Neural cell (in vitro differentiated cells): ENCODE measurements around the gene ZDHHC14. TPM values are rescaled to one million over a fixed set of nuclear protein-coding genes. Genes with fewer than 3 reads are reported as not detected.

Experiments
- H2AFZ ChIP-seq: fragments of 200-600, 300-800 bp; sonication (generic), shearing (Covaris generic); 2 replicates; pipeline ENCODE4 v1.6.0; 2014; ENCODE audit warnings: low read depth, mild to moderate bottlenecking, antibody characterized with exemption, low read length, moderate library complexity
- H3F3A ChIP-seq: fragments of 200-600 bp; shearing (Covaris generic); 2 replicates; pipeline ENCODE4 v1.6.1; 2016; ENCODE audit warnings: mild to moderate bottlenecking, moderate library complexity, mixed read lengths, antibody characterized with exemption, low read length; ENCODE audit not compliant: insufficient read depth, poor library complexity, severe bottlenecking
- H3K27ac ChIP-seq: fragments of 200-600, 300-800 bp; sonication (generic), shearing (Covaris generic); 2 replicates; pipeline ENCODE4 v1.5.1; 2014; ENCODE audit warnings: mild to moderate bottlenecking, low read length, moderate library complexity
- H3K27me3 ChIP-seq: fragments of 300-800, 200-600 bp; sonication (generic), shearing (Covaris generic); 2 replicates; pipeline ENCODE4 v1.6.0; 2014; ENCODE audit warnings: mild to moderate bottlenecking, low read depth, low read length, moderate library complexity; ENCODE audit not compliant: insufficient read depth
- H3K36me3 ChIP-seq: fragments of 300-800, 200-600 bp; sonication (generic), shearing (Covaris generic); 2 replicates; pipeline ENCODE4 v1.5.1; 2014; ENCODE audit warnings: mild to moderate bottlenecking, antibody characterized with exemption, low read length, moderate library complexity; ENCODE audit not compliant: insufficient read depth
- H3K4me2 ChIP-seq: fragments of 300-800, 200-600 bp; sonication (generic), shearing (Covaris generic); 2 replicates; pipeline ENCODE4 v1.6.0; 2014; ENCODE audit warnings: mild to moderate bottlenecking, low read length
- H3K4me3 ChIP-seq: fragments of 300-800, 200-600 bp; sonication (generic), shearing (Covaris generic); 2 replicates; pipeline ENCODE4 v1.5.1; 2014; ENCODE audit warnings: mild to moderate bottlenecking, low read length, moderate library complexity
- H3K79me2 ChIP-seq: fragments of 200-600 bp; shearing (Covaris generic); replicated peaks from 2 replicates; pipeline ENCODE4 v1.6.0; 2014; ENCODE audit warnings: mild to moderate bottlenecking, low read length, moderate library complexity; ENCODE audit not compliant: insufficient read depth
- H3K9ac ChIP-seq: fragments of 300-800, 200-600 bp; sonication (generic), shearing (Covaris generic); 2 replicates; pipeline ENCODE4 v1.6.1; 2016; ENCODE audit warnings: mild to moderate bottlenecking, low read length, mixed read lengths
- H3K9me2 ChIP-seq: fragments of 200-600 bp; shearing (Covaris generic); 2 replicates; pipeline ENCODE4 v1.6.1; 2016; ENCODE audit warnings: mild to moderate bottlenecking, low read length, mixed read lengths; ENCODE audit not compliant: insufficient read depth
- H3K9me3 ChIP-seq: fragments of 200-600, 300-800 bp; sonication (generic), shearing (Covaris generic); 2 replicates; pipeline ENCODE4 v1.6.1; 2016; ENCODE audit warnings: mild to moderate bottlenecking, mixed run types, low read length, moderate library complexity, mixed read lengths
- H4K20me1 ChIP-seq: fragments of 200-600 bp; shearing (Covaris generic); 2 replicates; pipeline ENCODE4 v1.6.1; 2016; ENCODE audit warnings: mild to moderate bottlenecking, mixed run types; ENCODE audit not compliant: insufficient read depth
- EP300 ChIP-seq: fragments of 450-650 bp; conservative IDR thresholded peaks from 2 replicates; pipeline ENCODE4 v1.6.1; 2014; ENCODE audit warnings: antibody characterized with exemption, mild to moderate bottlenecking, moderate library complexity; ENCODE audit not compliant: poor library complexity, severe bottlenecking
- EZH2 ChIP-seq: fragments of 200-600, 300-800 bp; shearing (Covaris generic), sonication (generic); IDR thresholded peaks from 2 replicates; pipeline ENCODE4 v1.6.1; 2014; ENCODE audit warnings: antibody characterized with exemption, low read length, borderline replicate concordance, mild to moderate bottlenecking; ENCODE audit not compliant: insufficient read depth, poor library complexity, severe bottlenecking
- MXI1 ChIP-seq: fragments of 450-650 bp; conservative IDR thresholded peaks from 2 replicates; pipeline ENCODE4 v1.6.1; 2014; ENCODE audit warnings: antibody characterized with exemption, mild to moderate bottlenecking; ENCODE audit not compliant: poor library complexity, severe bottlenecking
- POLR2AphosphoS5 ChIP-seq: IDR thresholded peaks from 2 replicates; pipeline ENCODE4 v1.6.1; 2012
- RAD21 ChIP-seq: fragments of 450-650 bp; conservative IDR thresholded peaks from 2 replicates; pipeline ENCODE4 v1.6.1; 2014; ENCODE audit warnings: antibody characterized with exemption, mild to moderate bottlenecking, moderate library complexity
- SMC3 ChIP-seq: fragments of 450-650 bp; conservative IDR thresholded peaks from 2 replicates; pipeline ENCODE4 v1.6.1; 2014; ENCODE audit warnings: antibody characterized with exemption, mild to moderate bottlenecking, moderate library complexity; ENCODE audit not compliant: poor library complexity
- TAF1 ChIP-seq: IDR thresholded peaks from 2 replicates; pipeline ENCODE4 v1.6.1; 2012; ENCODE audit warnings: low read depth
- polyA plus RNA-seq: library from polyadenylated mRNA; depleted of rRNA; stranded (reverse); fragments of >200 nt; gene quantifications from 2 replicates; pipeline ENCODE4 v1.2.3, GENCODE V29; 2014
- TF ChIP-seq, protein P1 (sequence below): fragments of 450-650 bp; IDR thresholded peaks from 2 replicates; pipeline ENCODE4 v1.5.1; 2014; ENCODE audit warnings: antibody characterized with exemption, mild to moderate bottlenecking, moderate library complexity; ENCODE audit not compliant: poor library complexity, severe bottlenecking
- TF ChIP-seq, protein P2 (sequence below): IDR thresholded peaks from 2 replicates; pipeline ENCODE4 v1.6.1; 2012; ENCODE audit warnings: borderline replicate concordance

Gene ZDHHC14
- polyA plus RNA-seq, 1 donor from 2014 or later: 4.1 TPM

- no peak overlapping the region for H2AFZ ChIP-seq
- H3K9me3 ChIP-seq: no peaks in the 10 kb centered on the region
- no peak overlapping the region for H3K9ac ChIP-seq
- no peaks in the 10 kb centered on the region for H4K20me1 ChIP-seq
- no peaks in the 10 kb centered on the region for H3F3A ChIP-seq
- no peak overlapping the region for H3K27ac ChIP-seq
- no peaks in the 10 kb centered on the region for H3K79me2 ChIP-seq
- no peaks in the 10 kb centered on the region for H3K9me2 ChIP-seq
- no peak overlapping the region for H3K4me2 ChIP-seq
- H3K36me3 ChIP-seq: no peaks in the 10 kb centered on the region
- no peaks in the 10 kb centered on the region for H3K27me3 ChIP-seq
- TF ChIP-seq EZH2 (no peak), POLR2AphosphoS5 (no peak), EP300 (no peak), RAD21 (no peak), SMC3 (no peak)
- TF ChIP-seq, protein P1, sequence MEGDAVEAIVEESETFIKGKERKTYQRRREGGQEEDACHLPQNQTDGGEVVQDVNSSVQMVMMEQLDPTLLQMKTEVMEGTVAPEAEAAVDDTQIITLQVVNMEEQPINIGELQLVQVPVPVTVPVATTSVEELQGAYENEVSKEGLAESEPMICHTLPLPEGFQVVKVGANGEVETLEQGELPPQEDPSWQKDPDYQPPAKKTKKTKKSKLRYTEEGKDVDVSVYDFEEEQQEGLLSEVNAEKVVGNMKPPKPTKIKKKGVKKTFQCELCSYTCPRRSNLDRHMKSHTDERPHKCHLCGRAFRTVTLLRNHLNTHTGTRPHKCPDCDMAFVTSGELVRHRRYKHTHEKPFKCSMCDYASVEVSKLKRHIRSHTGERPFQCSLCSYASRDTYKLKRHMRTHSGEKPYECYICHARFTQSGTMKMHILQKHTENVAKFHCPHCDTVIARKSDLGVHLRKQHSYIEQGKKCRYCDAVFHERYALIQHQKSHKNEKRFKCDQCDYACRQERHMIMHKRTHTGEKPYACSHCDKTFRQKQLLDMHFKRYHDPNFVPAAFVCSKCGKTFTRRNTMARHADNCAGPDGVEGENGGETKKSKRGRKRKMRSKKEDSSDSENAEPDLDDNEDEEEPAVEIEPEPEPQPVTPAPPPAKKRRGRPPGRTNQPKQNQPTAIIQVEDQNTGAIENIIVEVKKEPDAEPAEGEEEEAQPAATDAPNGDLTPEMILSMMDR: no peak
- TF ChIP-seq, protein P2, sequence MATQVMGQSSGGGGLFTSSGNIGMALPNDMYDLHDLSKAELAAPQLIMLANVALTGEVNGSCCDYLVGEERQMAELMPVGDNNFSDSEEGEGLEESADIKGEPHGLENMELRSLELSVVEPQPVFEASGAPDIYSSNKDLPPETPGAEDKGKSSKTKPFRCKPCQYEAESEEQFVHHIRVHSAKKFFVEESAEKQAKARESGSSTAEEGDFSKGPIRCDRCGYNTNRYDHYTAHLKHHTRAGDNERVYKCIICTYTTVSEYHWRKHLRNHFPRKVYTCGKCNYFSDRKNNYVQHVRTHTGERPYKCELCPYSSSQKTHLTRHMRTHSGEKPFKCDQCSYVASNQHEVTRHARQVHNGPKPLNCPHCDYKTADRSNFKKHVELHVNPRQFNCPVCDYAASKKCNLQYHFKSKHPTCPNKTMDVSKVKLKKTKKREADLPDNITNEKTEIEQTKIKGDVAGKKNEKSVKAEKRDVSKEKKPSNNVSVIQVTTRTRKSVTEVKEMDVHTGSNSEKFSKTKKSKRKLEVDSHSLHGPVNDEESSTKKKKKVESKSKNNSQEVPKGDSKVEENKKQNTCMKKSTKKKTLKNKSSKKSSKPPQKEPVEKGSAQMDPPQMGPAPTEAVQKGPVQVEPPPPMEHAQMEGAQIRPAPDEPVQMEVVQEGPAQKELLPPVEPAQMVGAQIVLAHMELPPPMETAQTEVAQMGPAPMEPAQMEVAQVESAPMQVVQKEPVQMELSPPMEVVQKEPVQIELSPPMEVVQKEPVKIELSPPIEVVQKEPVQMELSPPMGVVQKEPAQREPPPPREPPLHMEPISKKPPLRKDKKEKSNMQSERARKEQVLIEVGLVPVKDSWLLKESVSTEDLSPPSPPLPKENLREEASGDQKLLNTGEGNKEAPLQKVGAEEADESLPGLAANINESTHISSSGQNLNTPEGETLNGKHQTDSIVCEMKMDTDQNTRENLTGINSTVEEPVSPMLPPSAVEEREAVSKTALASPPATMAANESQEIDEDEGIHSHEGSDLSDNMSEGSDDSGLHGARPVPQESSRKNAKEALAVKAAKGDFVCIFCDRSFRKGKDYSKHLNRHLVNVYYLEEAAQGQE: no peak
- H3K4me3 ChIP-seq: no peak overlapping the region
Observed at GRCh38 chr6:157659536-157660271, 278.7 kb downstream of the ZDHHC14 start.

DNA sequence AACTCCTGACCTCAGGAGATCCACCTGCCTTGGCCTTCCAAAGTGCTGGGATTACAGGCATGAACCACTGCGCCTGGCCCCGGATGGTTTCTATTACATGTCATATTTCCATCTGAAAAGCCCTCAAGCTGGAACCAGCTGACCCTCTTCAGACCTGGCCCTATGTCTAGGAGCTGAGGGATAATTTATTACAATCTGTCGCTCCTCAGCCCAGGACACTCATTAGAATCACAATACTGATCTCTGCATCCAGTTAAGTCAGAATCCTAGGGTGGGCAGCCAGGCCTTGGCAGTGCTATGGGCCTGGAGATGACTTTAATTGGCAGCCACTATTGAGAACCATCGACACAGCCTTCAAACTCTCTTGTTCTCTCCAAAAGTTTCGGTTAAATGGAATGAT lies 279.4 kb downstream of the ZDHHC14 start:
- TF ChIP-seq RAD21: no peak
- TF ChIP-seq POLR2AphosphoS5: no peak
- H3K27me3 ChIP-seq: no peaks in the 10 kb centered on the region
- no peaks in the 10 kb centered on the region for H3K36me3 ChIP-seq
- no peak overlapping the region for H3K4me3 ChIP-seq
- H3F3A ChIP-seq: no peaks in the 10 kb centered on the region
- no peak overlapping the region for H2AFZ ChIP-seq
- H3K9me2 ChIP-seq: no peaks in the 10 kb centered on the region
- no peaks in the 10 kb centered on the region for H4K20me1 ChIP-seq
- no peak overlapping the region for H3K4me2 ChIP-seq
- H3K9me3 ChIP-seq: no peaks in the 10 kb centered on the region
- no peak overlapping the region for H3K9ac ChIP-seq
- H3K27ac ChIP-seq: no peak overlapping the region
- H3K79me2 ChIP-seq: no peaks in the 10 kb centered on the region

- Histone ChIP-seq H2AFZ (no peak overlapping the region), H3F3A (no peaks in the 10 kb centered on the region), H3K9ac (no peak overlapping the region), H3K4me2 (no peak overlapping the region), H3K9me3 (no peaks in the 10 kb centered on the region), H3K9me2 (no peaks in the 10 kb centered on the region), H3K79me2 (no peaks in the 10 kb centered on the region), H3K36me3 (no peaks in the 10 kb centered on the region), H3K27me3 (no peaks in the 10 kb centered on the region), H3K4me3 (no peak overlapping the region), H3K27ac (no peak overlapping the region), H4K20me1 (no peaks in the 10 kb centered on the region)
- TF ChIP-seq RAD21 (no peak), MXI1 (no peak), EP300 (no peak), POLR2AphosphoS5 (no peak), SMC3 (no peak), EZH2 (no peak), TAF1 (no peak)
- TF ChIP-seq, protein P1: no peak
- TF ChIP-seq, protein P2: no peak
Observed at GRCh38 chr6:157661652-157662051, 280.7 kb downstream of the ZDHHC14 start.
